GM21423 (cell line): Measurements from ENCODE around the gene DNAJC7.
"Not testable (repeated sequence)": the region's sequence is repeated elsewhere in the genome, so short reads cannot be mapped to it uniquely, and the experiment has no call there.

ENCODE experiments used
- ATAC-seq: cut with Tn5 transposase; IDR thresholded peaks from one replicate; pipeline ENCODE4 v1.9.1; 2021; ENCODE audit warnings: mild to moderate bottlenecking, moderate library complexity; ENCODE audit not compliant: unreplicated experiment

Gene DNAJC7

DNA sequence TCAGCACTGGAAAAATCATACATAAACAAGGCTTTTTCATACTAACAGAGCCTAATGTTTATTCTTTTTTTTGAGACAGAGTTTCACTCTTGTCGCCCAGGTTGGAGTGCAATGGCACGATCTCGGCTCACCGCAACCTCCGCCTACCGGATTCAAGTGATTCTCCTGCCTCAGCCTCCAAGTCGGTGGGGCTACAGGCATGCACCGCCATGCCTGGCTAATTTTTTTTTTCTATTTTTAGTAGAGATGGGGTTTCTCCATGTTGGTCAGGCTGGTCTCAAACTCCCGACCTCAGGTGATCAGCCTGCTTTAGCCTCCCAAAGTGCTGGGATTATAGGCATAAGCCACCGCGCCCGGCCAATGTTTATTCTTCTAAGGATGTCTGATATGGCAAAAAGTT, 3.5 kb downstream of the DNAJC7 start:
- not testable (repeated sequence) for ATAC-seq

DNA sequence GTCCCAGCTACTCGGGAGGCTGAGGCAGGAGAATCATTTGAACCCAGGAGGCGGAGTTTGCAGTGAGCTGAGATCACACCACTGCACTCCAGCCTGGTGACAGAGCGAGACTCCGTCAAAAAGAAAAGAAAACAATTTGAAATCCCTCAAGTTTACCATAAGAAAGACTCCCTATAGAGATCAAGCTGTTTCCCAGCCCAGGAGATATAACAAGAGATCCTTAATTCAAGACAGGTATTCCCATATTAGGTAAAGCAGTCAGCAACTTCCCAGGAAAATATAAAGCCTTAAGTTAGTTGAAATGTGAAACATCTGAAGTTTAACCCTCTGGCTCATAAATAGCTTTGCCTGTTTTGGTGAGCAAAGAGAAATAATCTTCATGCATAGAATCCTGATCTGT, 4.9 kb downstream of the DNAJC7 start:
- not testable (repeated sequence) for ATAC-seq

DNA sequence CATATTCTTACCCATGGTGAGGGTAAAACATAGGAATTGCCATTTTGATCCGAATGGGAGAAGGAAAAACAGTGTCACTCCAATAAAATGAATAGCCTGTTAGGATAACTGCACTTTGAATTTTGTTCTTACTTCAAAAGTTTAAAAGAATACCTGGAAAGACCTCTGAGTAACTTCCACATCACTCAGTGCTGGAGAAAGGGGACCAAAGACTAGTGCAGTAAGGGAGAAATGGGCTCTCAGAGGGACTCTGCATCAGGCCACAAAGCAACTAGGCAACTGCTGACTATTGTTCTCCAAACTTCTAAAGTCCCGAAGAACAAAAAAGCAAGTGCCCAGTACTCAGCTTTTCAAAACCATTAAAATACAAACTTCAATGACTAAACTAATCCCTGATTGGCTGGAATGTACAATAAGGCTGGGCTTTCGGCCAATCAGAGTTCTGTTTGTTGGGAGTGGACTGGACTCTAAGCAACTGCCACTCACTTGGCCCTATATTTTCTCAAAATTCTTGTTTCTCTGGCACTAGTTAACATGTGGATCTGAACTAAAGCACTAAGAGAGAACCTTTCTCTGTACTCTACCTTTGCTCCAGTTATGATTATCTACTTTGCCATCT, 6.2 kb downstream of the DNAJC7 start:
- no peak for ATAC-seq

DNA sequence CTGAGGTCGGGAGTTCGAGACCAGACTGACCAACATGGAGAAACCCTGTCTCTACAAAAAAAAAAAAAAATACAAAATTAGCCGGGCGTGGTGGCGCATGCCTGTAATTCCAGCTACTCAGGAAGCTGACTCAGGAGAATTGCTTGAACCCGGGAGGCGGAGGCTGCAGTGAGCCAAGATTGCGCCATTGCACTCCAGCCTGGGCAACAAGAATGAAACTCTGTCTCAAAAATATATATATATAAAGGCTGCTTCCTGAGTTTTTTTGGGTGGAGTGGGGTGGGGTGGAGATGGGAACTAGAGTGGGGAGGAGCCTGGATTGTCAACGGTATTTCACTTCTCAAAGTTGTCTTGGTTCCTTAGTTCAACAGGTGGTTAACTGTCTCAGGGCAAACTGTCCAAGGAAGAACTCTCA, 7.0 kb downstream of the DNAJC7 start:
- ATAC-seq = not testable (repeated sequence)

DNA sequence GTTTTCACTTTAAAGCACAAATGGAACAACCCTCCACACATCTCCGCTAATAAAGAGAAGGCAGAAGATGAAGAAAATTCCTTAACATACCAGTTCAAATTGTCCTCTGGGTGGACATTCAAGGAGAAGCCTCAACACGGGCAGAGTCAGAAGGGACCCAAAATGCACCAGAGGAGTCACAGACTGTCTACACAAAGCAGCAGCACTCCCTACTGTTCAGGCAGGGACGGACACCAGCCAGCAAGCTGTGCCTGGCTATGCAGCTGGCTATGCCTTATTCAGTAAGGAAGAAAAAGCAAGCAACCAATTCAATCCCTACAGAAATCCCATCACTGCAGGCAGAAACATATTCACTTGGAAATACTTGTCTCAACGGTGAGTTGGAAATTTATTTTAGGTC, 8.1 kb downstream of the DNAJC7 start:
- ATAC-seq = no peak

DNA sequence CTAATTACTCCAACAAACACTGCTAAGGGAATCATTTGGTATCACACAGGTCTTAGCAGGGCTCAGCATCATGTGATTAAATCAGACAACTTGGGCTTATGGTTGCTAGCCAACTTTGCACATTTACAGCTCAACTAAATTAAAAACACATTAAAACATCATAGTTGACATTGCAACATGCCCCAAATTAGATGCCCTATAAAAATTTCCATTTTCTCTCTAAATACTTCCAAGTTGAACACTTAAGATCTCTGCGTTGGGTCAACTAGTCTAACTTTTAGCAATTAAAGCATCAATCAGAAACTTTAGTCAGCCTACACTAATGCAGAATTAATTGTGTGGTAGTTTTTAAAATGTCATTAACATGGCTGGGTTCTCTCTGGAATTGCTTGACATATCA, 12.1 kb downstream of the DNAJC7 start:
- ATAC-seq = no peak

DNA sequence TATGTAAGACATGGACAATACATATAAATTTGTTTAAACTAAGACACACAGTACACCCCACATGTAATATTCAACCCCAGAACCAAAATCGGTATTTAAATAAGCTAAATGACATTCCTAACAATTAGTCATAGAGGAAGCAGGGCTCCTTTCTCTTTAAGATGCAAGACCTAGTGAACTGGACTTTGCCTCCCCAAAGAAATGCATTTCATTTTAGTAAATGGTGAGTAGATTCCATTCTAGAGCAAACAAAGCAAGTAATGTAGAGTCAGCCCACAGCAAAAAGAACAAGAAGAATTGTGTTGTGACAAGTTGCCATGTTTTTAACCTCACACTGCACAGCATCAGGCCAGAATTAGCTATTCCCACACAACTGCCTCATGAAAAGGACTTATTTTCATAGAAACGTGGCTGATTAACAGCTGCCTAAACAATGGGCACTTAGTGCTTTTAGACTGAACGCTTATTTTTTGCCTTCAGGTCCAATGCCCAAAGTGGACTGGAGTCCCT, 14.4 kb downstream of the DNAJC7 start:
- ATAC-seq = no peak

DNA sequence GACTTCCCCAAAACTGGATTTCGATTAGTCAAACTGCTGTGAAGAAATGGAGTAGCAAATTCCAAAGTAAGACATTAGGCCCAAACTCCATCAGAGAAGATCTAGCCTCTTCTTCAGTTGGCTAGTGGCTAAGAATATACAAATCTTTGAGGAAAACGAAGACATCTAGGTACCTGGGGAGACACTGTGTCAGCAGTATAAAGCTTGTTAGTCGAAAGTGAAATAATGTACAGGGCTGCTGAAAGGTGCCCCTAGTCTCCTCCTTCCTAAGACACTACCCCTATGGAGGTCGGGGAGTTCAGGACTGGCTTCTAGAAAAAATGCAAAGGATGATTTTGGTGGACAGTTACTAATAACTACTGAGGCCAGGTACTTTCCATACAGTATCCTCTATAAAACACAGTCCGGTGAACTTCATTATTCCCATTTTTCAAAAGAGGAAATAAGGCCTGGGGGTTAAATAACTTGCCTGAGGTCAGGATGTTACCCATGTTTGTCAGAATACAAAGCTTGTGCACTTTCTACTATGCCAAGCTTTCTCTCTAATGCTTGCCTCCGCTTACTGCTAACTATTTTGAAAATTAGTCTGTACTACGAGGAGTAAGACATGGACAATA, 15.0 kb downstream of the DNAJC7 start:
- no peak for ATAC-seq

DNA sequence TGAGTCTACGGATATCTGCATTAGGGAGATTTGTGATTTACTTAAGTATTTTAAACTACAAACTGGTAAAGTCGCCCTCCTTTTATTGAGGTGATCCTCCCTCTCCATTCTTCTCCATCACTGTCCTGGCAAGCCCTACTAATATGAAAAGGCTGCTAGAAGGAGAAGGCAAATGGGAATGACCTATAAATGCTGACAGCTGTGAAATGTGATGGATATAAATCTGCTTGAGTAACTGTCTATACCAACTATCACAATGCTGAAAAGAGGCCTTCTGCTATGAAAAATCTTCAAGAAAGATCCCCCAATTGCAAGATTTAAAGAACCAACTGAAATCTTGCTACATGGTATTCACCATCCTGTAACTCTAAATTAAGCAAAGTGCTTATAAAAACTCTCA, 15.5 kb downstream of the DNAJC7 start:
- ATAC-seq = no peak

DNA sequence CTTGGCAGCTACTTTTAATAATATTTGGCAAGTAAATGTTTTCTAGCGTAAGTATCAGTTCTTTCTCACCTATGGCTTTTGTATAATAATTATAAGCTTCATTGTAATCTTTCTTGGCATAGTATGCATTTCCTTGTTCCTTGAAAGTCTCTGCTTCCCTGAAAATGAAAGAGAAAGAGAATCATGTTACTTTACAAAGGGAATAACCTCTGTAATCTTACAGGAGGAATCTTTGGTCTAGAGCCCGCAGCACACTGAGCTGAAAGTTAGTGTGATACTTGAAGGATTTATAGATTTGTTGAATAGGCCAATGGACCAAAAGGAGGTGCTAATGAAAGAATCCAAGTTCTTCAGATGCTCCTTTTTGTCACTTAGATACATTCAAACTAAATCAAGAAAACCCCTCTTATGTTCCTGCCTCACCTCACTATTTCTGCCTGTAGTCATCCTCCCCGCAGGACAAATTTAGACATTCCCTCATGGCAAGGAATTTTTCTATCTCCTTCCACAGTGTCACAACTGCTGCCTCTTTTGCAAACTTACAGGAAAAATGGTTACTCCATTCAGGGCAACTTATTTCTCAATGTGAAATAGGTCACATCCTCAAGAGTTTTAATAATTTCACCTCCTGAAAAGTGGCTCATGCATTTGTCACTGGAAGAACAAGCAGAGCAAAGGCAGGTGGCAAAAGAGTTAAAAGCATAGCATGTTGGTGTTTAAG, 16.7 kb downstream of the DNAJC7 start:
- no peak for ATAC-seq

DNA sequence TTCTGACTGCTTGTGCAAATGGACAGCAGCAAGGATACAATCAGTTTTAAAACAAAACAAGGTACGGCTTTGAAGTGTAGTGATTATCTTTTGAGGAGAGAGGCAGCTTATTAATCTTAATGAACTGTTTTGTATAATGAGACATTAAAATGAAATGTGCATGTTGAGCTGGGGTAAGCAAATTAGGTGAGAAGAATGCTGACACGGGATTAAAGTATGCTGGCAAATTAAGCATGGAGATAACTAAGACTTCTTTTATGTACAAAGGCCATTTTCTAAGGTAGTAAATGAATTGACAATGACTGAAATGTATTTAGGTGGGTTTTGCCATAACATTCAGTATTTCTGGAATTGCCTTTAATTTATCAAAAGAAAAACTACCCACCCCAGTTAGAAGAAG, 18.7 kb downstream of the DNAJC7 start:
- no peak for ATAC-seq

DNA sequence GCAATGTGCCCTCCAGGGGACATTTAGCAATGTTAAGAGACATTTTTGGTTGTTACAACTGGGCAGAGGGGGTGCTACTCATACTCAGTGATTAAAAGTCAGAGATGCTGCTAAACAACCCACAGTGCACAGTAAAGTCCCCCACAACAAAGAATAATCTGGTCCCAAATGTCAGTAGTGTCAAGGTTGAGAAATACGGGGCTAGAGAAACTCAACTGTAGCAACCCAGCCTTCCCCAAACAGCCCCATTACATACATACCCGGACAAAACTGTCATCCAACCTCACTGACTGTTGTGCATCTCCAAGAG, 20.4 kb downstream of the DNAJC7 start:
- no peak for ATAC-seq

DNA sequence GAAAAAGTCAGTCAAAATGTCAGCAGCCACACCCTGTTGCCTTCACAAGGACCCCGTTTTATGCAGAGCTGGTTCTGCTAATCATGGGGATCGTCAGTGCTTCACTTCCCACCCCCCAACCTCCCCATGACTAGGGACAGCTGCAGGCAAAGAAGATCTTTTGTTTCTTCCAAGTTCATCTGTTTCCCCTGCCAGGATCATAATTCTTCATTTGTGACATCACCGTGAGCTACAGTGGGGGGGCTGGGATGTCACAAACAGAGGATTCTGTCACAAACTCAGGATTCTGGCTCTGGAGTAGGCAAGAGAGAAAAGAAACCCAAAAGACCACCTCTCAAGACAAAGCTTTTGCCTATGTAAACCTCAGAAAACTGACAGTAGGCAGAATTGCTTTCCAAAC, 24.7 kb downstream of the DNAJC7 start:
- no peak for ATAC-seq

DNA sequence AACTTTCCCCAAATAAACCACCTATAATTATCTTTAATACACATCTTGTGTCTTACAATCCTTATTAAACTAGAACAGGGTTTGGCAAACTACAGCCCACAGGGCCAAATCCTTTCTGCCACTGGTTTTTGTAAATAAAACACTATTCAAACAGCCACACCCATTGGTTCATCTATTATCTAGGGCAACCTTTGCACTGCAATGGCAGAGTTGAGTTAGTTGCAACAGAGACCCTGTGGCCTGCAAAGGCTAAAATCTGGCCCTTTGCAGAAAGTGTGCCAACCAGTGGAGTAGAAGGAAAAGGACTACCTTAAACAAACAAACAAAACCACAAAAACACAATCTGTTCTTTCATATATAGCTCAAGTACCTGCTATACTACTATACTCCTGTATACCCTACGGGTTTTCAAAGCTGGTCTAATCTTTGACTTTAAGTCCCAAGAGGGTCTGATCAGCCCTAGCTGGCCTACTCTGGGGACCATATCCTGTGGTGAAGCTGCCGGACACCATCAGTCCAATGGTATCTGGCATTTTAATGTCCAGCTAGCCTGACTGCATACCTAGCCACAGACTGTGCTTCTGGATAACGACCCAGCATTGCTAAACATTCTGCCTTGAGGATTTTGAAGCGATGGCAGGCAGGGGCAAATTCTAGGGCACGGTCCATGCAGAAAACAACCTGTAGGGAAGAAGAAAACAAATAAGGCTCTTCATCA, 27.4 kb downstream of the DNAJC7 start:
- ATAC-seq = no peak

DNA sequence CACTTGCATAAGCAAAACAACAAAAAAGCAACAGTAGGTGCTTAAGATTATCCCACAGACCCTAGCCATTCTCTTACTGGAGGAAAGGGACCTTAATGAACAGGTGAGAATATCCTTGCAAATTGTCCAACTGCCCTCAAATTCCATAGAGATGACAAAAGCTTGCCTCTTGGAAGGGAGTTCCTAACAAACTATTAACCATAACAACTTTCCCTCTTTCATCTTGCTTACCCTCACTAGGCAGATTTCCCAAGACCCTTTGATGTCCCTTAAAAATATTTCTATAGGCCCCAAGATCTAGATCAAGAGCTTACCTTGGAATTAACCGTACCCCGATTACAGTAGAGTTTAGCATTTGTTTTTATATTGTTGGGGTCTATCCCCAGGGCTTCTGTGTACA, 28.8 kb downstream of the DNAJC7 start:
- ATAC-seq = no peak

DNA sequence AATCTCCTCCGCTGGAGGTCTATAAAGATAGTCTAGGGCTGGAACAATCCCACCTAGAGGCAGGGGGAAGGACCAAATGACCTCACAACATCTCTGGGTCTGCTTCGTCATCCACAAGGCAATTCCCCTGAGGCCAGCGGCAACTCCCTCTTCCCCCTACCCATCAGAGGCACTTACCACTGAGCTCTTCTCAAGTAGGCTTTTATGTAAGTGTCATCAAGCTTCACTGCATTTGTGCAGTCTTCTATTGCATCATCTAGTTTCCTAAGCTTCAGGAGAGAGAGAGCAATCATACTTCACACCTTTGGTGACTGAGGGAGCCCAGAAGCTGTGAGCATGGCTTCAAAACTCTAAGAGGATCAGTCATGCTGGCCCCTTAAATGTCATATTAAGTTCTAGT, 29.6 kb downstream of the DNAJC7 start:
- no peak for ATAC-seq

DNA sequence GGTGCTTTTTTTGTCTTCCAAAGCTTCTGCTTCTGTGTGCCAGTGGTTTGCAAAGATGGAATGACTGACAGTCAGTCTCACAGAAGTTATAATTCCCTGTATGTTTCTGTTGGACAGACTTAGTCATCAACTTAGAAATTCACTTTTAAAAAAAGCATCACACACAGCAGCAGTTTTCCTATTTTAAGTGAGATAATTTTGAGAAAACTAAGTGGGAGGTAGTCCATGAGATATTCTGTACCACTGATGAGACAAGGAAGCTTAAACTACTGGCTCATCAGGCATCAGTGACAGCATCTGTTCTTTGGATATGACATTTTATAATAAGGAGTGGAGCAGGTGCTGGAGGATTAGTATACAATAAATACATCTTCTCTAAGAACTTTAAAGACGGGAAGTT, 30.6 kb downstream of the DNAJC7 start:
- ATAC-seq = no peak

DNA sequence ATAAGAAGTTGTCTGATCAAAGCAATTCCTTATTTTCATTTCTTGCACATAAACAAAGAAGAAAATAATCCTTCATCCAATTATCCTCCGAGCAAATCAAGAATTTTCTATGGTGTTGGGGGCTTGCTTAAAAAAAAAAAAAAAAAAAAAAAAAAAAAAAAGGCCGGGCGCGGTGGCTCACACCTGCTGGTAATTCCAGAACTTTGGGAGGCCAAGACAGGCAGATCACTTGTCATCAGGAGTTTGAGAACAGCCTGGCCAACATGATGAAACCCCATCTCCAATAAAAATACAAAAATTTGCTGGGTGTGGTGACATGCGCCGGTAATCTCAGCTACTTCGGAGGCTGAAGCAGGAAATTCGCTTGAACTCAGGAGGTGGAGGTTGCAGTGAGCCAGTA, 31.3 kb downstream of the DNAJC7 start:
- no peak for ATAC-seq

DNA sequence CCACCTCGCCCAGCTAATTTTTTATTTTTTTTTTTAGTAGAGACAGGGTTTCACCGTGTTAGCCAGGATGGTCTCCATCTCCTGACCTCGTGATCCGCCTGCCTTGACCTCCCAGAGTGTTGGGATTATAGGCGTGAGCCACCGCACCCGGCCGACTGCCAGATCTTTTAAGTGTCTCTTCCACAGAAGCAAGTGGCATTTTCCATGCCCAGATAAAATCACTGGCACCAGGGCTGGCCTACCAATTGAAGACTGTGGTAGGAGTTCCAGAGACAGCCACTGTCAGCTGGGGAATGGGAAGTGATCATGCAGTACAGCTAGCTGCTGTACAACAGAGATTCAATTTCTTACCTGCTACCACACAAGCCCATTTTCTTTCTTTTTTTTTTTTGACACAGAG, 32.8 kb downstream of the DNAJC7 start:
- no peak for ATAC-seq

DNA sequence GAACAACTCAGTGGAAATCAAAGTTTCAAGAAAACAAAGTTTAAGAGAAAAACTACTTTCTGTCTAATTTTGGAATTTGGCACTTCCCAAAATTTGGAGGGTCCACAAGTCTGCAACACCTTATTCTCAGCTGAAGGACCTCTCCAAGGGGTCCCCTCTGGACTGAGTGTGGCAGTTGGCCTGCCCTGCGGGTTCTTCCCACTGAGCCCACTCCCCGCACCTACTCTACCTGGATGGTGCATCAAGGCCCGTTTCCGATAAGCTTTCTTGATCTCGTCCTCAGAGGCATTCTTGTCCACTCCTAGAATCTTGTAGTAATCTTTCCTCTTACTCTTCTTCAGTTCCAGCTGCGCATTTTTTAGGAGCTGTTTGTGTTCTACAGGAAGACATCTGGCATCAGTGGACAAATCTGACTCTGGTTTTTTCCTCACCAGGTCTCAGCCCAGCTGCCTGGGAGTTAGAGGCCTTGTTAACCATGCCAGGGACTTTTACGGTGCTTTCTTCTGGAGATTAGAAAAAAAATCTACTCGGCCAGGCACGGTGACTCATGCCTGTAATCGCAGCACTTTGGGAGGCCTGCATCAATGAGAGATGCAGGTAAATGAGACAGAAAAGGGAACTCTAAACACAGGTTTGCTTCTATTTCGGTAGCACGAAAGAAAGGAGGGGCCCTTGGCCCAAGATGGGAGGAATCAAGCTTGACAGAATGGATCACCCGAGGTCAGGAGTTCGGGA, 35.0 kb downstream of the DNAJC7 start:
- ATAC-seq = no peak

DNA sequence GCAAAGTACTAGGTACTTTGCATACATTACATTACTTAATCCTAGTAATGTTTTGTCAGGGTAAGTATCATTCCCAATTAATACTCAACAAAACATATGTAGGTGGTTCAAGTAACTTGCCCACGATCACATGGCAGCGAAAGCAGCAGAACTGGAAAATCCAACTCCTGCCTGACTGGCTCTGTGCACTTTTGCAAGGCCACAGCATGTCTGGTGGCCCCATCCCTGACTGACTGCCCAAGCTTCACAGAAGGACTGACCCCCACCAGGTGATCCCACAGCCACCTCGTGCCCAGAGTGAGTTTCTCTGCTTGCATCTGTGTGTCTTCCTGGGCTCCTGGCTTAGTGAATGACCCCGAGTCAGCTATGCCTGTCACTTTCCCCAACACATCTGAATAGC, 39.2 kb downstream of the DNAJC7 start:
- no peak for ATAC-seq
